Renal cortical epithelial cell (primary cell): ENCODE results near the gene KRT7. TPM values are rescaled to one million over a fixed set of nuclear protein-coding genes. Genes with fewer than 3 reads are reported as not detected.
"Not testable (repeated sequence)": the region's sequence is repeated elsewhere in the genome, so short reads cannot be mapped to it uniquely, and the experiment has no call there.

ENCODE experiments used
- DNase-seq: peaks from one replicate; pipeline ENCODE4 v3.0.0-alpha.2; 2011; ENCODE audit warnings: low read depth
- total RNA-seq: library from RNA; depleted of rRNA; stranded (reverse); fragments of >200 nt; gene quantifications from 2 replicates; pipeline ENCODE4 v1.2.3, GENCODE V29; 2014

The KRT7 gene
- total RNA-seq, 1 donor from 2014 or later, result 124 TPM

GRCh38 chr12:52229836-52230343 is 3.2 kb upstream of the KRT7 start:
- no peak for DNase-seq

DNA sequence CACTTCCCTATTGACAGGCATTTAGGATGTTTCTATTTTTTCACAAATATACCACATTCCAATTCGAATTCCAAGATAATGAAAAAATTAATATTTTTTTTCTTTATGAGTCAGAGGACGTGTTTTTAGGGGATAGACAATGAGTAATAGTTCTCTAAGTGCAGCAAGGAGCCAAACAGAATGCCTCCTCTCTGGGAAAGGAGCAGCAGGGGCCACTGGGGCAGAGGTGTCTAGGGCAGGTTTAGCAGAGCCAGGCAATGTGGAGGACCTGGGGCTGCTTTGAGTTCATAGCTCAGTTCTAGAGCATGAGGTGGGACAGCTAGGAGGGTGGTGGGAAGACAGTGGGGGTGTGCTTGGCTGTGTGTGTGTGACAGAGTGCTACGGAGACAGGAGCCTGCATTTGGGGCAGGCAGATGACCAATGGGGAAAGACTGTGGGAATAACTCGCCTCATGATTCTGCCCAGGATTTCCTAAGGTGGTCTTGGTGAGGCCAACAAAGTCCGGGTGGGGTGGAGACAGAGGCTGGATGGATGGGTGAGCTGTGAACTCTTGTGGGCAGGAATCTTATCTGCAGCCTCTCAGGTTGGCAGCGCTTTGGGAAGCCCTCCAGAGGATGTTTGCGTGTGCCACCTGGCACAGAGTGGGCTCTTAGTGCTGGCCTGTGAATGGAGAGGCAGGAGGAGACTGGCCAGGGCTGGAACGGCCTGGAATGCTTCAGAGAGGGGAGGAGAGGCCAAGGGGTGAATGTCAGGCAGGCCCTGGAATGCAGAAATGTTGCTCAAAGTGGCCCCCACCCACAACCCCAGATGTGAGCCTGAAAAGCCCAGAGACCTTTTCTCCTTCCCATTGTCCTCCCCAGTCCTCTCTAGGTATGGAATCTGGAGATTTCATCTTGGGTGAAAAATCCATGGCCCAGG is 2.4 kb upstream of the KRT7 start:
- no peak for DNase-seq

DNA sequence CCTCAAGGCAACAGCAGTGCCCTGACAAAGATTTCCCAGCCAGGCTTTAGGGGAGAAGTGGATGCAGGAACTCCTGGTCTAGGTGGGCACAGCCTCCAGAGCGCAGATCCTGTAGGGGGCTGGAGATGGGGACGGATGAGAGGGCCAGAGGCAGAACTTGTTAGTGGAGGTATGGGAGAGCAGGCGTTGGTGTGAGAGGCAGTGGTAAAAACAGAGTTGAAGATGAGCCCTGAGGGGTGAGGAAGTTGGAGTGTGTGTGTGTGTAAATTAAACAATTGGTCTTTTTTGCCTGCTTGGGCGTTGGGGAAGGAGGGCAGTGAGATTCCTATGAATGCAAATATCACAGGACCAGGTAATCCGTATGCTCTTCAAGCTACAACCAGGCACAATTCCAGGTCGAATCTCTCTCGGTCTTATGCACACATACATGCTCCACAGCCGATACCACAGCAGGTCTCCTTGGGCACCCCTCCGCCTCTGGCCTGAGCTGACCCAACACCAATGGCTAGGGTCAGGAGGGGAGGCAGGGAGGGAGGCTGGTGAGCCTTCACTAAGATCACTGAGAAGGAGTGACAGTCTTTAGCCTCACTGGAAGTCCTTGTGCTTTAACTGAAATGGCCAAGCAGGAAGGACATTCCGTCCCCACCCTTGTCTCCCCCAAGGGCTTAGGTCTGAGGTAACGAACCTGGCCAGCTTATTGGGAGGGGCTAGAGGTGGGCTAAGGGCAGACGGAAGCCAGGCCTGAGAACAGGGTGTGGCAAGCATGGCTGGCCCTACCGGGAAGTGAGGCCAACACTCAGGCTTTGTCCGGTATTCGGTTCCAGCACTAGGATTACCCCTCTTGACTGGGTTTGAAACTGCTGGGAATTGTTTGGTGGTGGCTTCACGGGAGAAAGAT is 1.5 kb upstream of the KRT7 start:
- peak; percentile 32 for DNase-seq

GRCh38 chr12:52232203-52232673 is 805 bp upstream of the KRT7 start:
- no peak for DNase-seq

DNA sequence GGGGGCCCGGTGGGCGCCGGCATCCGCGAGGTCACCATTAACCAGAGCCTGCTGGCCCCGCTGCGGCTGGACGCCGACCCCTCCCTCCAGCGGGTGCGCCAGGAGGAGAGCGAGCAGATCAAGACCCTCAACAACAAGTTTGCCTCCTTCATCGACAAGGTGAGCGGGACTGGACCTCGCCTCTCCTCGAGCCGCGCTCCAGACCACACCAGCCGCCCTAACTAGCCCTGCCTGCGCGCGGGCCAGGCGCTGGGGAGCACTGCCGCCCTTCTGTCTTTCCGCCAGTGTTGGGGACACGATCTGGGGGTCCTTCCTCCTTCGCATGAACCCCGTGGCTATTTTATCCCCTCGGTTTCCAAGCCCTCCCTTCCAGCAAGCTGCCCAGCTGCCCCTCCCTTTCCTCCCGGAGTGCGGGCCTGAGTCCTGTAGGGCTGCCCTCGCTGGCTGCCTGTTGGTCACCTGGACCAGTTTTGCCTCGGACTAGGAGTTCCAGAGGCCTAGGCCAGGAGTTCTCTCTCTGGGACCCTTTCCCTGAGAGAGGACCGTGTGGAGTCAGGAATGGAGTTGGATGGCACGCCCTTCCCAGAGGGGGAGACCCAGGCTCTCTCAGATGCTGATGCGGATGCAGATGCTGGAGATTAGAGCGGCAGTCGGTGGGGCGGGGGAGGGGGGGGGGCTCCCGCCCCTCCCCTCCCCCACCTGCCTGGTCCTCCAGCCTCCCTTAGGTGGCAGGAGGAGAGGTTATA is 592 bp downstream of the KRT7 start:
- DNase-seq, result no peak

DNA sequence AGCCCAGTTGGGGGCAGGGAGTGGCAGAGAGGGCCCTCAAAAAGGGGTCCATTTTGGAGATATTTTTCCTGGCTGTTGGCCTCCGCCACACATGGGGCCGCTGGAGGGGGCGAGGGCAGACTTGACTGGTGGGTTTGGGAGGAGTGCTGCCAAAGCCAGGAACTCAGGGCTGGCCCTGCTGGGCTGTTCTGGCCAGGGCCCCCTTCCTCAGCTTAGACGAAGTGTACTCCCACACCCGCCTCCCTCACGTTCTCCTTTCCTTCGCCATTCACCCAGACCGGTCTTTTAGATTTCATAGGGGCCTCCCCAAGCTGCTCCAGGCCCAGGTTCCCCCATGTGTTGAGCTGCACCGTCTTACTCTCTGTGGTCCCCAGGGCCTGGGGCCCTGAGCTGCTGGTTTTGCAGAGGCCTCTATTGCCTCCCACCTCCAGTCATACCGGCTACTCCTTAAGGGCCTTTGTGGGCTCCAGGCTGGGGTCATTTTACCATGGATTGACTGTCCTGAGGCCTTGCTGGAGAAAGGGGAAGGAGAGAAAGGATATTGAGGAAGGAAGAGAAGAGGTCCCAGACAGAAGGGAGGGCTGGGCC is 1.3 kb downstream of the KRT7 start:
- no peak for DNase-seq

DNA sequence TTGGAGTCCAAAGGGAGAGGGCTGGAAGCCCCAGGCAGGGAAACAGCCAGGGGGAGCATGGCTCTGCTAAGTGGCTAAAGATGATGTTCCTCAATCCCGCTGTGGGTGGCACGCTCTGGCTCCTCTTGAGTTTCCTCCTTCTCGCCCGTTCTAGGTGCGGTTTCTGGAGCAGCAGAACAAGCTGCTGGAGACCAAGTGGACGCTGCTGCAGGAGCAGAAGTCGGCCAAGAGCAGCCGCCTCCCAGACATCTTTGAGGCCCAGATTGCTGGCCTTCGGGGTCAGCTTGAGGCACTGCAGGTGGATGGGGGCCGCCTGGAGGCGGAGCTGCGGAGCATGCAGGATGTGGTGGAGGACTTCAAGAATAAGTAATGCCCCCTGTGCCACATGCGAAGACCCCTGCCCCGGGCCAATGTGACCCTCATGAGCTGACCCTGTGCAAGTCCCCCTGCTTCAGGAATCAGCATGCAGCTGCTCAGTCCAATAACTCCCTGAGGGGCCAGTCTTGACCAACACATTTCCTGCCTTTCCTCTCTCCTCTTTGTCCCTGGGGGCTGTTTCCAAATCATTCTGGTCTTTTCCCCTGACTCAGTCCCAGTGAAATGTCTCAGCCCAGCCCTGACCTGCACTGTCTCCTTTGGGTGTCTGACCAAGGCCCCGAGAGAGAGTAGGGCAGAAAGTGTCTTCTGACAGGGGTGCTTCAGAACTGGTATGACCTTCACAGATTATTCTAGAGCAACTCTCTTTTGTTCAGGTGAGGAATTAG is 2.1 kb downstream of the KRT7 start:
- no peak for DNase-seq

DNA sequence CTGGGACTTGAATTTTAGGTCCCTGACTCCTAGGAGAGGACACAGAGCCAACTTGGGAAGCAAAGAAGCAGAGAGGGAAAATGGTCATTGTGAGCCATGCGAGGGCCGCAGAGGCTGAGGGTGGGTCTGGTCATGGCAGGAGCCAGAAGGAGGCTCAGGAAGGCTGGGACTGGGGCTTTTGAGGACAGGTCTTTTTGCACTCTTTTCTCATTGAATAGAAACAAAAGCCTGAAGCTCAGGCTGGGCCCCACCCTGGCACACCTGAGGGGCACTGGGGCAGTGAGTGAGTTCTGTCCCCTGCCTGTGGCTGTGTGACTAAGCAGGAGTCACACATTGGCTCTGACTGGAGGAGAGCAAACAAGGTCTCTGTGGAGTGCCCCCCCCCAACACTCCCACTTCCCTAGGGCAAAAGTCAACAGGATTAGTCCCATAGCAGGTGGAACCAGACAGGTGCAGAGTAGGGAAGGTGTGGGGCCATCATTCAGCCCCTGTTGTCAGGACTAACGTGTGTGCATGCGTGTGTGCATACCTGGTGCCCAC is 2.8 kb downstream of the KRT7 start:
- no peak for DNase-seq

DNA sequence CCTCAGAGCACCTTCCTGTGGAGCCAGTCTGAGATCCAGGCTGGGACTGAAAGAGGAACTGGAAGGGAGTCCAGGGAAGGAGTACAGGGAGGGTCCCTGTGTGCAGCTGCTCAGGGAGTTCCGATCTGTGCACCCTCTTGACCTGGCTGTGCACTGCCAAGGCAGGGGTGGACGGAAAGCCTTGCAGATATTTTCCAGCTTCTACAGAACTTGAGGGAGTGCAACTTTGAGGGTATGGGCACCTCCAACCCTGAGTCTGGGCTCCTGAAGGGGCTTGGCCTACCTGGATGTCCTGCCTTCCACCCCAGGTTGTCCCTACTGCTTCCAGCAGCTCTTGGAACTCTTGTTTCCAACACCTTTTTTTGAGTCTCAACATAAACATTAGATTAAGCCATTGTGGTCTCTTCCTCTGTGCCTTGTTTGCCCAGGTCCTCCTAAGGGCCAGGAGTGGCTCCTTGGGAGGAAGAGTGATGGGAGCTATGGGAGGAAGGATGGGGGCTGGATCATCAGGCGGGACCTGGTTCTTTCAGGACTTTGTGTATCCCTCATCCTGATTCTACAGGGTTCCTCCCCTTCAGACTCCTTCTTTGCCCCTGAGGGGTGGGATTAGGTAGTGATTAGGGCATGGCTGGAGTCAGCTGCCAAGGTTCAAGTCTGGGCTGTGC is 3.5 kb downstream of the KRT7 start:
- no peak for DNase-seq

- no peak for DNase-seq
Observed at GRCh38 chr12:52238207-52238840, 5.3 kb downstream of the KRT7 start.

DNA sequence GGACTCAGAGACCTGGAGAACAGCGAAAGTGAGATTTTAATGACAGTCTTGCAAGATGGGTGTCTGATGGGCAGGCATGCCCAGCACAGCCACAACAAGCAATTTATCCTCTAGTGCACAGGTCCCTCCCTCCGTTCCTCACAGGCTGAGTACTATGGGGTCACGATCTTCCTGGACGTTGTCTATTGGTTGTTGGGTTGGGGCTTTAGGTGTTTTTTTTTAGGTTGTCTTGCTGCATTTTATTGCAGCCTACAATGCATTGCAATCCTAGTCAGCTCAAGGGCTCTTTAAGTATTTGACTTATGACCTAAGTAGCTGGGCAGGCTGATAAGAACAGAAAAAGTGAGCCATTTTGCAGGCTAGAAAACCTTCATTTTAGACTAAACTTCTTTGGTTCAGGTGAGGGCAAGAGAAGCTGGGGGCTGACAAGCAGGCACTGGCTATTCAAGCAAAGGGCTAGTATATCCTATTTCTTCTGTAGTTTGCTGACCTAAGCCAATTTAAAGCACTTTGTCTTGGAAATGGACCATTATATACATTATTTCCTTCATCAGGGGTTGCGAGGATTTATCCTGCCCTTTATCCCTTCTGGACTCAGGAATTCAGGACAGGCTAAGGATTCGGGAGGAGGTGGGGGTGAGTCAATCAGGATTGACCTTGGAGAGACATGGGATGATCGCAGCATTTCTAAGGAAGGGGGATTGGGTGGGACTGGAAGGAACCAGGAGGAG is 6.0 kb downstream of the KRT7 start:
- DNase-seq, result no peak

DNA sequence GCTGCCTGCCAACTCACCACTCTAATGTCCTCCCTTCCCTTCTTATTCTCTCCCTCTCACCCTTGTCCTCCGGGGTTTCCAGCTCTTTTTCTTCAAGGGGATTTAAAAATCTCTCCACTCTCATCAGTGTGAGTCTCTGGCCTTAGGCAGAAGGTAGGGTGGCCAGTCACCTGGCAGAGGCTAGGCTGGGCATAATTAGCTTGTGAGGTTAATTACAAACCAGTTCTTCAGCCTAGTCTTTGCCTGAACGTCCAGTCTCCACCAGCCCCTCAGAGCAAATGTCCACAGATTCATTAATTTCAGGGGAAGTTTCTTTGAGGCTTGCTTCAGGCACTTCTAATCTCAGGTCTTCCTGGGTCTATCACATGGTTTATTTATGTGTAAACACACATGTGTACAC is 6.7 kb downstream of the KRT7 start:
- DNase-seq, result no peak

DNA sequence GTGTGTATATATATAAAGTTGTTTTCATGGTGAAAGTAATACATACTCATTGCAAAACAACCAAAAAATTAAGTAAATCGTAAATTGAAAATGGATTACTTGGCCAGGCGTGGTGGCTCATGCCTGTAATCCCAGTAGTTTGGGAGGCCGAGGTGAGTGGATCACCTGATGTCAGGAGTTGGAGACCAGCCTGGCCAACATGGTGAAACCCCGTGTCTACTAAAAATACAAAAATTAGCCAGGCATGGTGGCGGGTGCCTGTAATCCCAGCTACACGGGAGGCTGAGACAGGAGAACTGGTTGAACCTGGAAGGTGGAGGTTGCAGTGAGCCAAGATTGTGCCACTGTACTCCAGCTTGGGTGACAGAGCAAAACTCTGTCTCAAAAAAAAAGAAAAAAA is 7.2 kb downstream of the KRT7 start:
- DNase-seq, result not testable (repeated sequence)

GRCh38 chr12:52241205-52241842 is 8.3 kb downstream of the KRT7 start:
- DNase-seq, result no peak

GRCh38 chr12:52242442-52243258 is 9.6 kb downstream of the KRT7 start:
- no peak for DNase-seq

DNA sequence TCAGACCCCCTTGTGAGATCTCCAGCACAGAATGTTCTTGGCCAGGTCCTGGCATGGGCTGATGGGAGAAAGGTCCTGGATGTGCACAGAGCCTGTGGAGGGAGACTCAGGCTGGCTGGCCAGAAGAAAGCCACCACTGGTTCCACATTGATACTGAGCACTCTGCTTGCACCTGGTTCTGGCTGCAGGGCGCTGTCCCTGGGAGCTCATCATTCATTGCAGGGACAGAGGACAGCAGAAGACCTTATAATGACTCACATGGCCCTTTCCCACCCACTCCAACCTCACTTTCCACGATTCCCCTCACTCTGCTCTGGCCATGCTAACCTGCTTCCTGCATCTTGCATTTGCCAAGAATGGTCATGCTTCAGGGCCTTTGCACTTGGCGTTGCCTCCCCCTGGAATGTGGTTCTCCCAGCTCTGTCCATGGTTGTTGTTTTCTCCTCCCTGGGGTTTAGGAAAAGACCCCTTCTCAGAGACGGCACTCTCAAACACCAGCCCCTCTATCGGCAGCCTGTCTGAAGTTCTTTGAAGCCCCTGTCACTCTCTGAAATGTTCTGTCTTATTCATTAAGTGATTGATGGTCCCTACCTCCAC is 10.3 kb downstream of the KRT7 start:
- DNase-seq, result peak; percentile 89
